ENCODE results near the gene PI3.
"Not testable (repeated sequence)": the region's sequence is repeated elsewhere in the genome, so short reads cannot be mapped to it uniquely, and the experiment has no call there.

The PI3 gene

GRCh38 chr20:45152405-45152804, 22.3 kb upstream of the PI3 start:
- FAIRE-seq, result no peak
- no peak for DNase-seq (ENCODE audit: insufficient read length, low spot score)
- no peak for TF ChIP-seq CTCF (IDR thresholded peaks at IDR 0.05; ENCODE audit: insufficient read depth, missing control alignments)

- DNase-seq (ENCODE audit: insufficient read length, low spot score), result no peak
- TF ChIP-seq CTCF (IDR thresholded peaks at IDR 0.05; ENCODE audit: insufficient read depth, missing control alignments), result no peak
- FAIRE-seq, result no peak
Observed at GRCh38 chr20:45153147-45153546, 21.6 kb upstream of the PI3 start.

GRCh38 chr20:45153752-45154151, 20.9 kb upstream of the PI3 start:
- FAIRE-seq, result no peak

GRCh38 chr20:45154183-45154582, 20.5 kb upstream of the PI3 start:
- DNase-seq (ENCODE audit: insufficient read length, low spot score), result no peak
- TF ChIP-seq CTCF (IDR thresholded peaks at IDR 0.05; ENCODE audit: insufficient read depth, missing control alignments), result peak; percentile 32
- FAIRE-seq, result no peak

More at GRCh38 chr20:45153752-45154151, 20.9 kb upstream of the PI3 start:
- no peak for DNase-seq (ENCODE audit: insufficient read length, low spot score)
- no peak for TF ChIP-seq CTCF (IDR thresholded peaks at IDR 0.05; ENCODE audit: insufficient read depth, missing control alignments)

GRCh38 chr20:45154794-45155193, 19.9 kb upstream of the PI3 start:
- not testable (repeated sequence) for FAIRE-seq; DNase-seq (ENCODE audit: insufficient read length, low spot score)

GRCh38 chr20:45156713-45157112, 18.0 kb upstream of the PI3 start:
- no peak for DNase-seq (ENCODE audit: insufficient read length, low spot score)
- no peak for FAIRE-seq
- no peak for TF ChIP-seq CTCF (IDR thresholded peaks at IDR 0.05; ENCODE audit: insufficient read depth, missing control alignments)

GRCh38 chr20:45157962-45158361, 16.7 kb upstream of the PI3 start:
- no peak for TF ChIP-seq CTCF (IDR thresholded peaks at IDR 0.05; ENCODE audit: insufficient read depth, missing control alignments)
- DNase-seq (ENCODE audit: insufficient read length, low spot score) (no peak), FAIRE-seq (no peak)
